Activated CD4-positive, alpha-beta T cell treated with anti-CD3 and anti-CD28 coated beads for 1 hour (primary cell): Measurements from ENCODE around the gene NAXD.
"Not testable (repeated sequence)": the region's sequence is repeated elsewhere in the genome, so short reads cannot be mapped to it uniquely, and the experiment has no call there.

ENCODE experiments used
- DNase-seq: peaks from one replicate; pipeline ENCODE4 v3.0.0-alpha.2; 2020

NAXD gene

DNA sequence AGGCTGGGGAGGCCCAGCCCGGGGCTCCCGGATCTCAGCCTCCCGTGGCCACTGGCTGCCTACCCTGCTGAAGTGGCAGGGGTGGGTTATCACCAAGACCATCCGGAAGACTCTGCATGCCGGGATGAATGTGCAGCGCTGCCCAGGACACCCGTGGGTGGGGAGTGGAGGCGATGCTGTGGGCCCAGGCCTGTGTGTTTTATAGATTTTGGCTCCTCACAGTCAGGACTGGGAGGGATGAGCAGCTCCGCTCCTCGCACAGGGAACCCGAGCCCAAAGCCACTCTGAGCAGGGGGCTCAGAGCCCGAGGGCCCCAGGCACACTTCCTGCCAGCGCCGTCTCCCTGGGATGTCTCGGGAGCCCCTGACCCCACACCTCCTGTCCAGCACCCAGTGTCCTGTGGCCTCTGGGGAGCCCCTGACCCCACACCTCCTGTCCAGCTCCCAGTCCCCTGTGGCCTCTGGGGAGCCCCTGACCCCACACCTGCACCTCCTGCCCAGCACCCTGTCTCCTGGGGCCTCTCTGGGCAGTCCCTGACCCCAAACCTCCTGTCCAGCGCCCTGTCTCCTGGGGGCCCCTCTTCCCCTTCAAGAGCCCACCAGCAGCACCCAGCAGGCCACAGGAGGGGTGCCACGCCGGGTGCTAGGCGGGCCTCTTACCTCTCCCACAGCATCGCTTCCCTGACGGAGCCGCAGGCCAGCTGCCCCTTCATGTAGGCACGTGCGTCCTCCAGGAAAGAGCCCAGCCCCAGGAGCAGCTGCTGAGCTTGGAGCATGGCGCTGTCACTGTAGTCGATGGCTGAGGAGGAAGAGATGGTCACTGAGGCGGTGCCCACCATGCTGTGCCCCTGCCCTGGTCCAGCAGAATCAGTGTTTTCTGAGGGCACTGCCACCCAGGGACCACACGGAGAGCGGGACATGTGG is 31.4 kb downstream of the NAXD start:
- DNase-seq = no peak

DNA sequence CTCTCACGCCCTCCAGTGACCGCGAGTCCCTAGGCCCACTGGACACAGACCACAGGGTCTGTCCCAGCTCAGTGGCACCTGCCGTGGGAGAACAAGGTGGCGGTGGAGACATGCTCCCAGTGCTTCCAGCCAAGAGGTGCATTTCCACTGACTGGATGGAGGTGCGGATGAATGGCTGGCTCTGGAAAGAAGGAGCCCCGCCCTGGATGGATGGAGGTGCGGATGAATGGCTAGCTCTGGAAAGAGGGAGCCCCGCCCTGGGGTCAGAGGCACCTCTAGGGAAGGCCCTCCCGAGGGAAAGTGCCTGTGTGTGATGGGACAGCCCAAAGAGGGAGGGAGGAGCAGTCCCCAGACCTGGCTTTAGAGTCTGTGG is 32.0 kb downstream of the NAXD start:
- DNase-seq = no peak

DNA sequence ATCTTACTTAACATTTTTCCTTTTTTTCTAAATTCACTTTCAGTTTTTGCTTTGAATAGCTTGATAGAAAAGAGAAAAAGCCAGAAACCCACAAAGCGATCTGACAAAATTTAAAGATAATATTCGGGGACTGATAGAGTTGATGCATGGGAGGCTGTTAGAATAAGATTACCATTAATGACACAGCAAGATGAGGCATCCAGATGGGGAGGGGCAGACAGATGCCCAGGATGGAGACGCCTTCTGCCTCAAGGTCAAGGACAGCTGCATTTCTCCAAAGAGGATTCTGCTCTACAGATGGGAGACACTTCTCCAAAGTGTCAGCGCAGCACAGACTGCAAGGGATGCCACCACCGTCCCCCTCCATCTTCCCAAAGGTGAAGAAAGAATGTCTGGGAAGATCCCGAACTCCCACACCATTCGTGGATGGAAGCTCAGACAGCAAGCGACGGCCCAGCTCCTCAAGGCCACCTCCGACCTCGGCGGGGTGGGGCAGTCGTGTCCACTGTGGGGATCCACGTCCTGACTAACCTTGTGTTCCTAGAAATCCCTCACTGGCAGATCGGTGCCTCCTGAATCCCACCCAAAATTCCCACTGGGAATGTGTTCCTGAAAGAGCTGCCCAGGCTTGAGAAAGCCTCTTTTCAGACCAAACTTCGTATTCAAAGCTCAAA is 32.9 kb downstream of the NAXD start:
- no peak for DNase-seq

DNA sequence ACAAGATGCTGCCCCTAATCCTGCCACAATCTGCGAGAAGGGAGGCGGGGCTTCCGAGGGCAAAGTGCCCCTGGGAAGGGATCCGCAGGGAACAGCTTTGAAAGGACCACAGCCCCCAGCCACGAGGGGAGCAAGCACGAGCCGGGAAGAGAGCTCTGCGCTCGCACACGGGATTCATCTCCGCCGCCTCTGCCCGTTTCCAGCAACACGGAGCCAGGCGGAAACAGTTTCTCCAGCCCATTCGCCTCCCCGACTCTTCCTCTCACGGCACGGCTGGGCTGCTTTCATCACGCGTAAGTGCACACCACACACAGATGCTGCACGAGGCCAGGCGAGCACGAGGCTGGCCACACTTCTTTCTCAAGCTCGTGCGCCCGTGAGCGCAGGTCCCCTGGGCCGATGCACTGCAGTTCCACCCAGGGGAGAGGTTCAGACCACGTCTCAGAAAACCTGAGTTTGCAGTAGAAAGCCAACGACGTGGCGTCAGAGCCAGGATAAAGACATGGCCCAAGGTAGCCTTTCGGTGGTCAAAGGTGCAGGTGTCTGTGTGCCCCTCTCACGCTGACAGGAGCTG is 33.6 kb downstream of the NAXD start:
- DNase-seq = no peak

DNA sequence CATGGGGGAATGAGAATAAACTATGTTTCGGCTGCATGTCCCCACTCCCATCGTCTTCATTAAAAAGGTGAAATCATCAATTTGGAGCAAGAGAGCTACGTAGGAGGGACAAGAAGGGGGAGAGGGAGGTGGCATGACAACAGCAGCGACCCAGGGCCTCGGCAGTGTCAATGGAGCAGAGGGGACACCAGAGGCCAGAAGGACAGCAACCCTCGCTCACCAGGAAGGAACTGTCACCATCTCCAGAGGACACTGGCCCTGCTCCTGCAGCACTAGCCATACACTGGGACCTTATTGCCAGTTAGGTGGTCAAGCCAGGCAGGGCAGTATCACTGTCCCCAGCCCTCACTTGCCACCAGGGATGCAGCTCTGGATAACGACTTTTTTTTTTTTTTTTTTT is 34.2 kb downstream of the NAXD start:
- no peak for DNase-seq

DNA sequence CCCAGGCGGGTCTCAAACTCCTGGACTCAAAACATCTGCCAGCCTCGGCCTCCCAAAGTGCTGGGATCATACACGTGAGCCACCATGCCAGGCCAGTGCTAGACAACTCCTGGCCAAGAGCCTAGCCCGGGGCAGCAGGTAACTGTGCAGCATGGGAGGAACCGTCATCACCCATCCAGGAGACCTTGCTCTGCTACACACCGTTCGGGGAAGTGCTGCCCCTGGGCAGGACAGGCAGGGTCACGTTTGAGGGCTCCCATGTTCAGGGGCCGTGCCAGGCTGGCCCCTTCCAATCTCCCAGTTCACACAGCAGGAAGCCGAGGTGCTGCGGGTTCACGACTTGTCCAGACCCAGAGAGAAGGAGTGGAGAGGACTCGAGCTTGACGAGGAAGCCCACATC is 35.1 kb downstream of the NAXD start:
- DNase-seq = no peak

DNA sequence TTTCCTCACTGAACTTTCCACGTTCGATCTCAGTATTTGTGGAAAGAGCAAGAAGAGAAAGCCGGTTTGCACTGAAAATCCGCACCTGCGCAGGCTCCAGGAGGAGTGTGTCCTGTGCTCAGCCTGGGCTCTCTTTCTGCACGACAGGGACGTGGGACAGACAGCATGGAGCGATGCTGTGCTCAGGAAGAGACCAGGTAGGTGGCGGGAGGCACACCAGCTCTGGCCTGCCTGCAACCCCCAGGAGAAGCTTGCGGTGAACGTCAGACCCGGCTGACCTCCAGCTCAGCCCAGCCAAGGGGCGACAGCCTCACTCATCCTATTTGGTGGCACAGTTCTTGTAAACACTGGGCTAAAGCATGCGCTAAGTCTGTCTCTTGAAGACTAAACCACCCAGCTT is 35.9 kb downstream of the NAXD start:
- DNase-seq = no peak

DNA sequence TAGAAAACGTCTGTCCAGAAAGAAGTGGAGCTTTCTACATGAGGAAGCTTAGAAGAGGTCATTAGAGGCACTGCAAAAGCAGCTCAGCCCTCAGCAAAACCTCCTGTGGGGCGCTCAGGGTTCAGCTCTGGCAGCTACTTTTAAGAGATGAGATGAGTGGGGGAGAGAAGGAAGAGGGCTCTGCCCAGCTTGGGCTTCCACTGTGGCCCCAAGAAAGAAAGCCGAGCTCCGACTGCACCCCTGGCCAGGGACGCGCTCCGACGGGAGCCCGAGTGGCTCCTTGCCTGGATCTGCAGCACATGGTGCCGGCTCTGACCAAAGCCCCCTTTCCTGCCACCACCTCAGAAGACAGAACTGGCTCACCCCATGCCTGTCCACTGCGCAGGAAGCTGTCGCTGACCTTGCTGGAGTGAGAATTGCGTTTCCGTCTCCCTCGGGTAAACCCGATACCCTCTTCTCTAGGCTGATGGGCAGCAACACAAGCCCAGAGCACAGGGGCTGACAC is 36.4 kb downstream of the NAXD start:
- no peak for DNase-seq

DNA sequence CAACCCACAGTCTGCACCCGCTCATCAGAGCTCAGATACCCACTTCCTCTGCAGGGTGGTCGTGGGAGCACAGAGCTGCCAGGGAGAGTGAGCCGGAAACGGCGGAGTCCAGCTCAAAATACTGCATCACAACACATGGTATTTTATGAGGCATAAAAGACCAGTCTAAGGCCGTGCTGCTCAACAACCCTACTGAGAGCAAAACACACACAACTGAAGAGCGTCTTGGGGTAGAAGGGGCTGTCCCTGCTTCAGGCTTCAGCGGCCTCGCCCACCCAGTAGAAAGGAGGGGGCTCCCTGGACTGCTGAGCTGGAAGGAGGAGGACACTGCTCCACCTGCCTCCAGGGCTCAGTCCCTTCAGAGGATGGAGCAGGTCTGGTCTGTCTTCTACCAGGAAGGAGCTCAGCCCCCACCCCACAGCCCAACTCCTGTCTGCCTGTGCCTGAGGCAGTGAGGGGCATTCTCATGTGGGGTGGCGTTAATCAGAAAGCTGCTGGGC is 36.9 kb downstream of the NAXD start:
- DNase-seq = no peak

DNA sequence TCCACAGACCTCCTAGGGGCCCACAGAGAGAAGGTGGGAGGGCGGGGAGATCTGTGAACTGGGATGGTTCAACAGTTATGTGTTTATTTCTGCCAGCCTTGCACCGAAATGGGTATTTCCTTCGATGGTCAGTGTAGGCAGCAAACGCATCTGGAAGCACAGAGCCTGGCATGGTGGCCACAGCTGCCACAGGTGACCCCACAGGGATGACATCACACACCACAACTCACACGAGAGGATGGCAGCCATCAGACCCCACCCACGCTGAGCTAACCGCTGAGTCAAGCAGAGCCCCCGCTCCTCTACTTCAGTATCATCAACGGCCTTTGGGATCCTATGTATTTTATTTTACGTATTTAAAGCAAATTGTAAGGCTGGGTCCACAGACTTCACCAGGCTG is 37.4 kb downstream of the NAXD start:
- no peak for DNase-seq

DNA sequence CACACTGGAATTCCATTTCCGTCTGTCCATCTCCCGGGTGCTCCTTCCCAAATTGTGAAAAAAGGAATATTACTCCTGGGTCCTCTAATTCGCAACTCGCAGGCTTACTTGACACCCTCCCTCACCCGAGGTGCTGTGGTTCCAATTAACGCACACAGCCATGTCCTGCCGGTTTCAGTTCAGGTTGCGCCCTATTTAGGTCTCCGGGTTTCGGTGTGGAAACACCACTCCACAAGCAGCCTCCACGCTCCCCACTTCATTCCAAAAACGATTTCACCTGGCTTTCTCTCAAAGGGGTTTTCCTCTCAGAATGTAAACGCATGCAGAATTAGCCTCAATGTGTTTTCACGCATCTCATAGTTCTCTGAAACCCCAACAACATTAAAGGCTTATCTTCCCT is 37.9 kb downstream of the NAXD start:
- DNase-seq = no peak

DNA sequence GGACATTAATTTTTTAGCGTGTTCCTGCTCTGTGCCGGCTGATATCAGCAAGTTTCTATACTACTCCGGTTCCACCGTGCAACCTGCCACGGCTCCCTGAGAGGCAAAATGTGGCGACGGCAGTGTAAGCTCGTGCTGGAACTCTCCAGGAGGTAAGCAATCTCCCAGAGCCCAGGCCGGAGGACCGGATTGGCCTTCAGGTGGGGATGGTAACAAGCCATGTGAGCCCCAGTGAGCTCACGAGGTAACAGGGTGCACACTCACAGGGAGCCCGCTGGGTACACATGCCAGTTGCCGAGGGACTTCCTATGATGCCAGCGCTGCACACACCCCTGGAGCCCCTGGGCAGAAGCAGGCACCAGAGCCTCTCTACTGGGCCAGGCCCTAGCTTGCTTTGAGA is 38.5 kb downstream of the NAXD start:
- no peak for DNase-seq

DNA sequence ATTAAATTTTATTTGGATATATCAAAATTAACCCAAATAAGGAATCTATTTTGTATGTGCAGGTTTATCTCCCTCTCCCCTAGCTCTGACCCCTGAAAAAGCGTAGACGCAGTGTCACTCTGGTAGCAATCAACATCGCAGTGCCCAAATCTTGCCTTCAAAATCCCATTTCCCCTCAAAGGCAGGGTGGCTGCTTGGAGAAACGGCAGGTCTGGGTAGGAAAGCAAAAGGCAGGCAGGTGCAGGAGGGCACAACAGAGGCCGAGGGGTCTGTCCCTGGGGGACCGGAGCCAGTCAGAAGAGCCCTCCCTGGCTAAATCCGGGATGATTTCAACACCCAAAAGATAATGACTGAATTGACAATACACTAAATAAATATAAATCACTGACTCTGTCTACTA is 41.9 kb downstream of the NAXD start:
- DNase-seq = no peak

DNA sequence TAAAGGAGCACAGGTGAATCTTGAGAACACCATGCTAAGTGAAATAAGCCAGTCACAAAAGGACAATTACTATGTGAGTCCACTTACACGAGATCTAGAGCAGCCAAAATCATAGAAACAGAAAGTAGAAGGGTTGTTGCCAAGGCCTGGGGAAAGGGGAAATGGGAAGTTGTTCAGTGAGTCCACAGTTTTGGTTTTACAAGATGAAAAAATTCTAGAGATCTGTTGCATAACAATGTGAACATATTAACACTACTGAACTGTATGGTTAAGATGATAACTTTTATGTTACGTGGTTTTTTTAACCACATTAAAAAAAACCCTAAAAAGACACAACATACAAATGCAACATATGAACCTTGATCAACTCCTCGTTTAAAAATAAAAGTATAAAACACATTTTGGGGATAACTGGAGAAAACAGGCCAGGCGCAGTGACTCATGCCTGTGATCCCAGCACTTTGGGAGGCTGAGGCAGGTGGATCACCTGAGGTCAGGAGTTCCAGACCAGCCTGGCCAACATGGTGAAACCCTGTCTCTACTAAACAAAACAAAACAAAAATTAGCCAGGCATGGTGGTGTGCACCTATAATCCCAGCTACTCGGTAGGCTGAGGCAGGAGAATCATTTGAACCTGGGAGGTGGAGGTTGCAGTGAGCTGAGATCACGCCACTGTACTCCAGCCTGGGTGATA is 43.0 kb downstream of the NAXD start:
- not testable (repeated sequence) for DNase-seq

DNA sequence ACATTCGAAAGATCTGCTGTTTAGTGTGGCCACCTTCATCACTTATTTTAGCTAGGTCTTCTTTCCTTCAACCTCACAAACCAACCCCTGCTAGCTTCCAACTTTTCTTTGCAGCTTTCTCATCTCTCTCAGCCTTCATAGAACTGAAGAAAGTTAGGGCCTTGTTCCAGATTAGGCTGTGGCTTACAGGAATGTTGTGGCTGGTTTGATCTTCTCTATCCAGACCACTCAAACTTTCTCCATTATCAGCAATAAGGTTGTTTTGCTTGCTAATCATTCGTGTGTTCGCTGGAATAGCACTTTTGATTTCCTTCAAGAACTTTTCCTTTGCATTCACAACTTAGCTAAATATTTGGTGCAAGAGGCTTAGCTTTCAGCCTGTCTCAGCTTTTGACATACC is 45.9 kb downstream of the NAXD start:
- DNase-seq = no peak

DNA sequence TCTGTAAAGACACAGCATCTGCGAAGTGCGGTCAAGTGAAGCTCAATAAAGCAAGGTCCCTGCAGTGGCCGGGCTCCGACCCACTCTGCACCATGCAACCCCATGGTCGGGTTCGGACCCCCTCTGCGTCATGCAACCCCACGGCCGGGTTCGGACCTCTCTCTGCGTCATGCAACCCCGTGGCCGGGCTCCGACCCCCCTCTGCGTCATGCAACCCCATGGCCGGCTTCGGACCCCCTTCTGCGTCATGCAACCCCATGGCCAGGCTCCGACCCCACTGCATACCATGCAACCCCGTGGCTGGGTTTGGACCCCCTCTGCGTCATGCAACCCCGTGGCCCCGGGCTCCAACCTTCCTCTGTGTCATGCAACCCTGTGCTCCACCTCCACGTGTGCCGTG is 46.7 kb downstream of the NAXD start:
- DNase-seq = no peak

DNA sequence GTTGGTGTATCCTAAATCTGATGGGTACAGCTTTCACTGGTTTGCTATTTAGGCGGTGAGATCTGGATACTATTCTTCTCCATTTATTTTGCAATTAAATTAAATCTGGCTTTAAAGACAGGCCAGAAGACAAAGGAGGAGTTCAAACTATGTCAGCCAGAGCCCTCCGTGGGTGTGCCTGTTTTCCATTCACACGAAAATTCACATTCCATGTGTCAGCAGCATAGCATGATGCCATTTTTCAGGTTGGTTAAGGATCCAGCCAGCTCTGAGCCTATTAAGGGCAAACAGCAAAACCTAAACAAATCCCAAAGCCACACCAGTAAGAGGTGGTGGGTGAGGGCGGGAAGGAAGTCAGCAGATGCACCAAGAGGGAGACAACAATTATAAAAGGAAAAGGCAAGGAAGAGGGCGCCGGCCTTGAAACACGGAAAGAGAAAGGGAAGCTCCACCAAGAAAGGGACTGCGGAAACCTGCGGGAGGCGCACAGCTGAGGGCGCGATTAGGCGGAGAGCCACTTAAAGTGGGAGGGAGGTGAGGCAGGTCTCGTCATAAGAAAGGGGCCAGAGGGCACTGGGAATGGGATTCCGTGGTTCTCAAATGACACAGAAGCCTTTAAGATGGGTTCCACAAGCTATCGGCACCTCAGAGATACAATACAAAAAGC is 47.6 kb downstream of the NAXD start:
- DNase-seq = no peak

DNA sequence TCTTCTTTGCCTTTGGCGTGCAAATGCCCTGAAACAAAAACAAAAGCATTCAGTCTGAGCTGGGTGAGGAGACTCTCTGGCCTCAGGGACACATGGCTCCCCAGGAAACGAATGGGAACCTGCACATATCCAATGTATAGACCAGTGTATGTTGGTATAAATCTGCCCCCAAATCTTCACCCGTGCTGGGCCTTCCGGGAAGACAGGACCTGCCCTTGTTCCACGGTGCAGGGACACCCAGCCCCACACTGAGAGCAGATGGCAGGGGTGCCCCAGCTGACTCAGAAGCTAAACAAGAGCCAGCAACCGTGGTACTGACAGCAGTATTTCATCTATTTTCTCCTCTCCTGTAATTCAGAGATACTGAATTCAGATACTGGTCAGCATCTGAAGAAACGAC is 48.1 kb downstream of the NAXD start:
- no peak for DNase-seq

DNA sequence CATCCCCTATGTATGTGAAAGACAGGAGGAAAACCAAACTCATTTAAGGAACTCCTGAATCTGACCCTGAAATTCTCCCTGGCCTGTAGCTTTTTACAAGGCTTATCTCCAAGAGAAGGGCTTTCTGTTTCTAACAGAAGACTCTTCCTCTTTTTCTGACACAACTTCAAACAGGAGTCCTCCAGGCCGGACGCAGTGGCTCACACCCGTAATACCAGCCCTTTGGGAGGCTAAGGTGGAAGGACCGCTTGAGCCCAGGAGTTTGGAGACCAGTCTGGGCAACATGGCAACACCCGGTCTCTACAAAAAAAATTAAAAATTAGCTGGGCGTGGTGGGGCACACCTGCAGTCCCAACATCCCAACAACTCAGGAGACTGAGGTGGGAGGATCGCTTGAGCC is 48.7 kb downstream of the NAXD start:
- no peak for DNase-seq

DNA sequence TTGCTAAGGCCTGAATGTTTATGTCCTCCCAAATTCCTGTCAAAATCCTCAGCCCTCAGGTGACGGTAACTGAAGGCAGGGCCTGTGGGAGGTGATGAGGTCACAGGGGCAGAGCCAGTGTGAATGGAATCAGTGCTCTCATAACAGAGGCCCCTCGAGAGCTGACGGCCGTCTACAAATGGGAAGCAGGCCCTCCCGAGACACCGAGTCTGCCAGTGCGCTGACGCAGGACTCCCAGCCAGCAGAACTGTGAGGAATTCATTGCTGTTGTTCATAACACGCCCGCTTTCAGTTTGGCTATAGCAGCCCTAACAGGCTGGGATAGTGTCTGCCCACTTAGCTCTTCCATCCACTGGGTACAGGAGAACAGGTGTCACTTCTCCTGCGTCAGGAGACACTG is 49.3 kb downstream of the NAXD start:
- no peak for DNase-seq

DNA sequence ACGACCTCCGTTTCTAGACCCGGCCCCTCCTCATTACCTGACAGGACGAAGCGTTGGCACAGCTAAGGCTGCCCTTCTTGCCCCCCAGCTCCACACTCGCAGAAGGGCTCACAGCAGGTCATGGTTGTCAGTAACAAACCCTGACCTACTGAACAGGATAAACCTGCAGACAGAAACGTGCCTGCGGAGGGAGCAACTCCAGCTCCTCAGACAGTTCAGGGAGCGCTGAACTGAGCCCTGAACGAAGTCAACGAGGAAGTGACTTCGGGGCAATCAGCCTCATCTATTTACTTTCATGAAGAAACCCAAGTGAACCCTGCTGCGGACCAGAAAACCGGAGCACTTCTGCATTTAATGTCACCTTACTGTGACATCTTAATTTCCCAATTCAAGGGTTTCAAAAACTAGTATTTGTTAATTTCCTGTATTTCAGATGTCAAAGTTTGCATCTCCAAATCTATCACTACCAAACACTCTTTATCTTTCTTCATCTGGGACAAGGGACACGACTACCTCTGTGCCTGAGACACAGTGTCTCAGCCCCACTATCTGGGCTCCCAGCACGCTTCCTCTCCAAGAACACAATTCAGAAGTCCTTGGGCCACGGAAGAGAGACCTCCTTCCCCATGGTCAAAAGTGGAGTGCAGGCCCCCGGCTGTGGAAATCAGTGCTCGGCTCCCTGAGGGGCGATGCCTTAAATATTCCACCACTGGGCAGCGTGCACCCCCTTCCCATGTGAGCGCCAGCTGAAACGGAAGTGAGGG is 50.3 kb downstream of the NAXD start:
- DNase-seq = no peak

DNA sequence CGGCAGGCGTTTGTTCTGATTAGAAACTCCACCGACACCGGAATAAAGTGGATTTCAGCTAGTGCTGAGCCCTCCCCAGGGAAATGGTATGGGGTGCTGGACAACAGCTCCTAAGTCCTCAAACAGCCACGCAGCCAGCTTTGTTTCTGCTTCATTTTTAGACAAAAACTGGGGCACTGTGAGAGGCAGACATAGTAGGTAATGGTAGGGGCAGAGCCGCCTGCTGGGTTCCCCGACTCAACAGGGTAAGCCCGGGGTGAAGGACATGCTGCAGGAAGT is 50.8 kb downstream of the NAXD start:
- no peak for DNase-seq
